PC-9 (cell line): Measurements from ENCODE around the gene ADNP.

ENCODE experiments used
- CTCF ChIP-seq: fragments of 200-600 bp; sonication (generic); conservative IDR thresholded peaks from 2 replicates; pipeline ENCODE4 v1.6.1; 2017; ENCODE audit warnings: mixed run types, antibody characterized with exemption, mild to moderate bottlenecking, moderate library complexity
- EZH2 ChIP-seq: fragments of 200-600 bp; sonication (generic); IDR thresholded peaks from 2 replicates; pipeline ENCODE4 v1.8.0; 2017; ENCODE audit warnings: antibody characterized with exemption, low read depth

GRCh38 chr20:50943069-50943468 is 11.8 kb upstream of the ADNP start:
- TF ChIP-seq CTCF (no peak), EZH2 (no peak)
